Right renal cortex interstitium (tissue), 3 donors: Measurements from ENCODE around the gene DAB2IP. TPM values are rescaled to one million over a fixed set of nuclear protein-coding genes. Genes with fewer than 3 reads are reported as not detected.
"Not testable (repeated sequence)": the region's sequence is repeated elsewhere in the genome, so short reads cannot be mapped to it uniquely, and the experiment has no call there.

Source experiments
- DNase-seq, 3 donors: peaks; one replicate each; pipeline ENCODE4 v3.0.0-alpha.2; 2013; ENCODE audit warnings: low read depth in 3 of 3, low spot score in 2 of 3
- polyA plus RNA-seq, 3 donors: library from polyadenylated mRNA; unstranded; fragments of 120-200 nt; gene quantifications; one replicate each; pipeline ENCODE4 v1.2.1, GENCODE V29; 2013; ENCODE audit not compliant: insufficient read length in 3 of 3

Gene DAB2IP
- polyA plus RNA-seq, 3 donors = 41.5 to 46.6 (median 43.8) TPM

DNA sequence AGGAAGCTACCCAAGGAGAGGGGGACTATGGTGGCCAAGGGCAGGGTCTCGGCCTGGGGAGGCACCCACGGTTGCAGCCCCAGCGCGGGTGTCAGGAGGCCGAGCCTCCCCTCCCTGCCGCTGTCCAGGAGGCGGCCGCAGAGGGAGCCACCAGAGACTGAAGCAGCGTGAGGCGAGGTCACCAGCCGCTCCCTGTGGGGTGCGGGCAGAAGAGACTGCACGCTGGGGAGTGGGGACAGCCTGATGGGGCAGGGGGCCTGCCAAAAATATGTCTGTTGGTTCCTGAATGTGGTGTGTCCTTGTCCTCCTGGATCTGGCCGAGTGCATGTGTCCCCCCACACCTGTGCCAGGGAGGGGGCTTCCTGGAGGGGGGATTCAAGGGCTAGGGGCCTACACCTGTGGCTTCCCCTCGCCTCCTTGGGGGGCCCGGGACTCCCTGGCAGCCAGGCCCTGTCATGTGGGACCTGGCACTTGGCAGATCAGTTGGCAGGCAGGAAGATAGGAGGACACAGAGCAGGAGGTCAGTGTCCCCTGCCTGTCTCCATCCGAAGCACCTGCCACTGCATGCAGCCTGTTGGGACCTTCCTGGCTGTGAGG, 131.2 kb downstream of the DAB2IP start:
- DNase-seq = no peak

DNA sequence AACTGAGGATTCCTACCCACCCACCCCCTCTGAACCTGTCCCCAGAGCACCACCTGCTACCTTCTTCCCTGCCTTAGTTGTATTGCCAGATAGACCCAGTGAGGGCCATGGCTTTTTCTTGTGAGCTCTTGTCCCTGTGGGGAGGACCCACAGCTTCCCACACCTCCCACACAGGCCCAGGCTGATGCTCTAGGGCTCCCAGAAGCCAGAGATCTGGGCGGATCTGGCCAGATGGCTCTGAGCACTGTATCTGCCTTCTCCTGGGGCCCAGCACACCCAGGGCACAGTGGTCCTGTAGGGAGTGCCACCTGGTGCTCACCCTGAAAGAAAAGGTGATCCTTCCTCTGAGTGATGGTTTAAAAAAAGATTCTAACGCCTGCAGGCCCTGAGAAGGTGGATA, 131.7 kb downstream of the DAB2IP start:
- no peak for DNase-seq

DNA sequence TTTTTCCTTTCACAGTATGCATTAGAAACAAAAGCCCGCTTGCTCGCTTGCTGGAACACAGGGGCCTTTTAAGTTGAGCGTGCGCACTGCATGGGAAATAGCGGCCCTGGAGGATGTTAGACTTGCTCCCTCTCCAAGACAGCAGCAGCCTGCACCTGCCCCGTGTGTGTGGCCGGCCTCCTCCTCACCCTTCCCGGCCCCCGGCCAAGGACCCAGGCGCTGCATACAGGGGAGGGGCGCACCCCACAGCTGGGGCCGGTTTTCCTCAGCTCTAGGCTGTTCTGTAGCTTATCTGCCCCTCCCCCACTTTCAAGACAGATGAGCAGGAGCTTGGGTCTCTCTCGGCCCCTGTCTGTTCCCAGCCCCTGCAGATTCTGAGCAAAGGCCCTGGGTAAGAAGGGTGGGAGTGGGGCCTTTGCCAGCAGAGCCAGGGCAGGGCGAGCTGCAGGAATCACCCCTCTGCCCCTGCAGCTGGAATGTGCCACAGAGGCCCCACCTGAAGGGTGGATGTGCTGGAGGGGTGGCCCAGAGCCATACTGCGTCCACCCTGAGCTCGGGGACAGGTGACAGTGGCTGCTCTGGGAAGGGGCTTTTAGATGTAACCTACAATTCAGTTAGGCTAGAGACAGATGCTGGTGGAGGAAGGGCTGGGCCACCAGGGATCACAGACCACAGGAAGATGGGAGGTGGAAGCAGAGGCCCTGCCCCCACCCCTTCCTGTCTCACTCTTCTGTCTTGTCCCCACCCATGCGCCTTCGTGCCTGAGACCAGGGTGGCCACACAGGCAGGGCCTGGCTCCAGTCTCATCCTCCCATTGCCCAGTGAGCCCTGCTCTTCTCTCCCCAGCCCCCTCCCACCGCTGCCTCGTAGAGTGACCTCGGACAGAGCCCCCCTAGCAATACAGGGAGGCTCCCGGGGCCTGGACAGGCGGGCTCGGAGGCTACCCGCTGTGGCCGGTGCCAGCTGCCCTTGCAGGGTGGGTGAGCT, 132.4 kb downstream of the DAB2IP start:
- no peak for DNase-seq

DNA sequence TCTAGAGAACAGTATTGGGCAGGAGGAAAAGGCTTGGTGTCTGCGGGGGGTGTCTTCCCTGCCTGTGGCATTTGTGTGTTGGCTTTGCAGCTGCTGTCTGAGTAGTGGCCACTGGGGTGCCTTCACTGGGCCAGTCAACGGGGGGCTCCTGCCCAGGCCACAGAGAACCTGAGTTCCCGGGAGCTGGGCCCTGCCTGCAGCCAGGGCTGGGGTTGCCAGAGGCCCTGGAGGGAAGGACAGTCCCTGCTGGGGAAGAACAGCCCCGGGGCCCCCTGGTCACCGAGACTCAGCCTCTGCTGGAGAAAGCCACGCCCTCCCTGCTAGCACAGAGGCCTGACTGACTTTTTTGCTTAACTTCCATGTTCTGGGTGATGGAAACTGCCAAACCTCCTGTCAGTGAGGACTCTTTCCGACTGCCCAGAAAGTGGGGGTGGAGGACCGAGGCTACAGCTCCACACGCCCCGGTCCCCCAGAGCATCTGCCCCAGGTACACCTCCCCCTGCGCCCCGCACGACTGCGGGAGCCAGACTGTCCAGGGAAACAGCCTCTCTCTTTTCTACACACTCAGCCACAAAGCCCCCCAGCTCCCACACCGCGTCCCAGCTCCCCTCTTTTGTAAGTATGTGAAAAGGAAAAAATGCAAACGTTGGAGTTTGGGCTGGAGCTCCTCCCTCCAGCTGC, 133.4 kb downstream of the DAB2IP start:
- DNase-seq = no peak

DNA sequence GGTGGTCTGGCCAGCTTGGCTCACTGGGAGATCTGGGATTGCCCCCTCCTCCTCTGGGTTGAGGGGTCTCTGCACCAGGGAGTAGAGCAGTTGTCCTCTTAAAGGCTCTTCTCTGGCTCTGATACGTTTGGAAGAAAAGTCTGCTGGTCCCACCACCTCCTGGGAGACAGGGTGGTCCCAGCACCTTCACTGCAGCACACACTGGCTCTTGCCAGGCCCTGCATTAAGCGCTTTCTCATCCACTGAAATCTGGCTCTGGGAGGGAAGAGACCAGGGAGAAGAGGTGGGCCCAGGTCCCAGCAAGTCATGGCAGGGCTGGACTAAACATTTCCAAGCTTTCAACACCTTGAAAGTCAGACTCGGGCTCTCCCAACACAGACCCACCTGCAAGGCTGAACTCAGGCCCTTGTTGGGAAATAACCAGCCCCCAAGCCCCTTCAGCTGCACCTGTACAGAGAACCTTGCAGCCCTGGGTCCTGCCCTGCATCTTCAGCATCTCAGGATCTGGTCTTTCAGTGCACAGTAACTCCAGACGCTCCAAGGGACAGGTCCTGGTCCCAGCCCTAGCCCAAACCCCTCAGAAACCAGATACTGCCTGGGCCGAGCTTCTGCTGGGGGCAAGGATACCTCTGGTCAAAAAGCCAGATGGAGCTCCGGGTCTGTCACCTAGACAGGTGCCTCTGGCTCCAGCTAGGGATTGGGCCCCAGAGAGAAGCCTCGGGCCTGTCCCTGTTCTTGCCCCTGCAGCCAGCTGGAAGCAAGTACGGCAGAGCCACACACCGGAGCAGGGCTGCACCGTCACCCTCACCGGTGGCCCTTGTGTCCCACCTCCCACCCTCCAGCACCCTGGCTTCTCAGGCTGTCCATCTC, 134.5 kb downstream of the DAB2IP start:
- no peak for DNase-seq

DNA sequence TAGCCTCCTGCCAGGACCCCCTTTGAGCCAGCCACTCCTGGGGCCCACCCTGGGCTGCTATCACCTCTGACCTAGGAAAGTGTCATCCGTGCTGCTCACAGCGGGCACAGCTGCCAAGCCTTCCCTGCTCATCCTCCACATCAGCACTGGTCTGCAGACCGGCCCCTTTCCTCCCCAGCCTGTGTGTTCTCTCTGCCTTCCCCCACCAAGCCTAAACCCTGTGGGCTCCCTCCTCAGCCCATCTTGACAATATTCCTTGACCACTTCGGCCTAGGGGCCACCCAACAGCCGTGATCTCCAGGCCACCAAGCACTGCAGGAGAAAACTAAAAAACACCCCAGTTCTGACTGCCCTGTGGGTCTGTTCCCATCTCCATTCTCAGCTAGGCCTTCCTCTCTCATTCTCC, 135.1 kb downstream of the DAB2IP start:
- DNase-seq = no peak

DNA sequence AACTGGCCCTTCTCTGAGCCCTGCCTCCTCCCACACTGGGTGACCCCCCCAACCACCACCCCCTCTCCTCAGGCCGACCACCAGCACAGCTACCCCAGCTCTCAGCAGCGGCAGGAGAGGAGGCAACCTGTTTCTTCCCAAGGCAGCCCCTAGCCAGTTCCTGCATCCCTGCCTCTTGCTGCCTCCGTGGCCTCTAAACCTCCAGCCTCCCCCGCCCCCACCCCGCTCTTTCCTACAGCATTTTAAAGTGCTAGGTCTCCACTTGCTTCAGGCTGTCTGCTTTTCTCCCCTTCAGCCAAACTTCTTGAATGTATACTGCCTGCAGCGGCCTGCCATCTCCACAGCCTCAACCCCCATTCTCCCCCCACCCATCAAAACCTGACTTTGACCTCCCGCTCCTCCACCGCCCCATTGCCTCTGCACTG, 135.6 kb downstream of the DAB2IP start:
- no peak for DNase-seq

DNA sequence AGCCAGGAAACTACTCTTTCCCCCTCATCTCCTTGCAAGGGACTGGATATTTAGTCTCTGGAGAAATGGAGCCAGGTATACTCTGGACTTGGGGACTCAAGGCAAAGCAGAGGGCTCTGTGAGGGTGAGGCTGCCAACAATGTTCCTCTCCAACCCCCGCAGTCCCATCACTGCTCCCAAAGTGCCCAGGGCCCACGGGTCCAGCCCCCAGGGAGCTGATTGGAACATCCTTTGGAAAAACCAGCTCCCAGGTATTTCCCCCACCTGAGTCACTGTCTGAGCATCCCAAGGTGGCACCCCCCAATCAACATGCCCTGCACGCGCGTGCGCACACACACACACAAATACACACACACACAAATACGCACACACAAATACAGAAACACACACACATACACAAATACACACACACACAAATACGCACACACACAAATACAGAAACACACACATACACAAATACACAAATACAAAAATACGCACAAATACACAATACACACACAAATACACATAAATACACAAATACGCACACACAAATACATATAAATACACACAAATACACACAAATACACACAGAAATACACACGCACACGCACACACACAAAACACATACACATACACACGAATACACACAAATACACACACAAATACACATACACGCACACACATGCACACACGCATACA, 137.4 kb downstream of the DAB2IP start:
- no peak for DNase-seq

DNA sequence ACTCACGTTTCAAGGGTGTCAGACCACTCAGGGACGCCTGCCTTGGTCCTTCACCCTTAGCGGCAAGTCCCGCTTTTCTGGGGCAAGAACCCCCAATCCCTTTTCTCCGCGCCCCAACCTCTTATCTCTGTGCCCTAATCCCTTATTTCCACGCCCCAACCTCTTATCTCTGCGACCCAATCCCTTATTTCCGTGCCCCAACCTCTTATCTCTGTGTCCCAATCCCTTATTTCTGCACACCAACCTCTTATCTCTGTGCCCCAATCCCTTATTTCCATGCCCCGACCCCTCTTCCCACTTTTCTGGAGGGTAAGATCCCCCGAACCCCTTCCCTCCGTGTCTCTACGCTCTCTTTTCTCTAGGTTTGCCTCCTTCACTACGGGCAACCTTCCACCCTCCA, 139.4 kb downstream of the DAB2IP start:
- DNase-seq = no peak

DNA sequence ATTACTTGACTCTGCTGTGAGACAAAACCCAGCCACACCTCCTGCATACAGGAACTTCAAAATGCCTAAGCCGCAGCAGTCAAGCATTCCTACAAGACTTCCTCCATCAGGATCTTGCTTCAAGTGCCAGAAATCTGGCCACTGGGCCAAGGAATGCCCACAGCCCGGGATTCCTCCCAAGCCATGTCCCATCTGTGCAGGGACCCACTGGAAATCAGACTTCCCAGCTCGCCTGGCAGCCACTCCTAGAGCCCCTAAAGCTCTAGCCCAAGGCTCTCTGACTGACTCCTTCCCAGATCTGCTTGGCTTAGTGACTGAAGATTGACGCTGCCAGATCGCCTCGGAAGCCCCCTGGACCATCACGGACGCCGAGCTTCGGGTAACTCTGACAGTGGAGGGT, 141.0 kb downstream of the DAB2IP start:
- DNase-seq = not testable (repeated sequence)

DNA sequence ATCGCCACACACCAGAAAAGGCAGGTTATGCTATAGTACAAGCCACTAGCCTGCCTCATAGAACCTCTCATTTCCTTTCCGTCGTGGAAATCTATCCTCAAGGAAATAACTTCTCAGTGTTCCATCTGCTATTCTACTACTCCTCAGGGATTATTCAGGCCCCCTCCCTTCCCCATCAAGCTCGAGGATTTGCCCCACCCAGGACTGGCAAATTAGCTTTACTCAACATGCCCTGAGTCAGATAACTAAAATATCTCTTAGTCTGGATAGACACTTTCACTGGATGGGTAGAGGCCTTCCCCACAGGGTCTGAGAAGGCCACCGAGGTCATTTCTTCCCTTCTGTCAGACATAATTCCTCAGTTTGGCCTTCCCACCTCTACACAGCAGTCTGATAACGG, 142.9 kb downstream of the DAB2IP start:
- DNase-seq = not testable (repeated sequence)

DNA sequence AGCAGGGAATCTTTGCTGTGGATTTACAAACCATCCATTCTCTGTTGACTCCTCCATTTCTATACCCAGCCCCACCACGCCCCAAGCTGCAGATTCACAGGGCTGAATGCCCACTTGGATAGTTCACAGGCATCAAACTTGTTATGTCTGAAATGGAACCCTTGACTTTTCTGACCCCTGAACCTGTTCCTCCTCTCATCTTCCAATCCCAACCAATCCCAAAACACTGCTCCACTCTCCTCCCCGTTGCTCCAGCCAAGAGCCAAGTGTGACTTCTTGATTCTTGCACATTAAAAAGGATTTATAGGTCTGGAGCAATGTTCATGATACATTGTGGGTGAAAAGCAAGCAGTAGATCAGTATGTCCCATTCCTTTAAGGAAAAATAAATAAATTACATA, 145.6 kb downstream of the DAB2IP start:
- peak in 2 of 3 donors; percentile 43 to 46 for DNase-seq

DNA sequence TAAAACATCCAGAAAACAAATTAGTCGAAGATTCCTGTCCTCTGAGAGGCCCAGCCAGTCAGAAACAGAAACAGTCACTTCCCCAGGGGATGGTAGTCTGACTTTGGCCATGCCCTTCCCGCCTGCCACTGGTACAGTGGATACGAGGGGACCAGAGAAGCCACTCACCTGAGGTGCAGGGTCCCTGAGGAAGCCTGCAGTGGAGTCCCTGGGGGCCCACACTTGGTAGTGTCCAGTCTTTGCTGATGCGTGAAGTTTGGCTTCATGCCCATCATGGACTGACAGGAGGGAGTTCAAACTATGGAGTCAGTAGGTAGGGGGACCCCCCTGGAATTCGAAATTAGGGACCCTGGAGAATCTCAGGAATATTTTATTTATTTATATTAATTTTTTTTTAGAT, 147.5 kb downstream of the DAB2IP start:
- DNase-seq = no peak

DNA sequence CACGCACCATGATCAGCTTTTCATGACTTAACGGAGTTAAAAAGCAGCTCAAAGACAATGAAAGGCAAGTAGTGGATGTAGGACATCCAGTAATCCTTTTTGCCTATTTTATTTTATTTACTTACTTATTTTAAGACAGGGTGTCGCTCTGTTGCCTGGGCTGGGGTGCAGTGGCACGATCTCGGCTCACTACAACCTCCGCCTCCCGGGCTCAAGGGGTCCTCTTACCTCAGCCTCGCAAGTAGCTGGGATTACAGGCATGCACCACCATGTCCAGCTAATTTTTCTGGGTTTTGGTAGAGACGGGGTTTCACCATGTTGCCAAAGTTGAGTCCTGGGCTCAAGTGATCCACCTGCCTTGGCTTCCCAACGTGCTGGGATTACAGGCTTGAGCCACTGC, 148.9 kb downstream of the DAB2IP start:
- no peak for DNase-seq

DNA sequence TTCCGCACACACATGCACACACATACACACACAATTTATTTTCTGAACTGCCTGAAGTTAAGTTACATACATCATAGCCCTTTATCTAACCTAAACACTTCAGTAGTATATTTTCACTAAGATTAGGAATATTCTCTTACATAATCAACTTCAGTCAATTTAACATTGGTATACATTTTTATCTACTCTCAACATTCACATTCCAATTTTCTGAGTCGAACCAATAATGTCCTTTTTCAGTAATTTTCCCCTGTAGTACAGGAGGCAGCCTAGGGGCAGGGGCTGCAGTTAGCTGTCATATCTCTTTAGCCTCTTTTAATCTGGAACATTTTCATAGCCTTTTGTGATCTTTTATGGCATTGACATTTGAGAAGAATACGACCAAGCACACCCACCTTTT, 150.1 kb downstream of the DAB2IP start:
- DNase-seq = no peak

DNA sequence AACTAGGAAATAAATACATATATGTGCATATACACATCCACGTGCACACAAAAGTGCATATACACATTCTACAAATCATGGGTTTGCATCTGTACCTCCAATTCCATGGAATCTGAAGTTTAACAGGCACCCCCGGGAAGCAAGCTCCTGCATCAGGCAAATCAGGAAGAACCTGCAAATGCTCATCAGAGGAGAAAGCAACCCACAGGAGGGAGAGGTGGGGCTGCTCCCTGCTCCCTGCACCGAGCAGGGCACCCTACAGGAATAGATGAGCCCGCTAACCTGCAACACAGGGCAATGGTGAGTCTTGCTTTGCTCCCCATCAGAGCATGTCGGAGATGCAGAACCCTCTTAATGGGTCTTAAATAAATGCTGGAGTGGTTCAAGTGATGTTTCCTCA, 151.3 kb downstream of the DAB2IP start:
- no peak for DNase-seq

DNA sequence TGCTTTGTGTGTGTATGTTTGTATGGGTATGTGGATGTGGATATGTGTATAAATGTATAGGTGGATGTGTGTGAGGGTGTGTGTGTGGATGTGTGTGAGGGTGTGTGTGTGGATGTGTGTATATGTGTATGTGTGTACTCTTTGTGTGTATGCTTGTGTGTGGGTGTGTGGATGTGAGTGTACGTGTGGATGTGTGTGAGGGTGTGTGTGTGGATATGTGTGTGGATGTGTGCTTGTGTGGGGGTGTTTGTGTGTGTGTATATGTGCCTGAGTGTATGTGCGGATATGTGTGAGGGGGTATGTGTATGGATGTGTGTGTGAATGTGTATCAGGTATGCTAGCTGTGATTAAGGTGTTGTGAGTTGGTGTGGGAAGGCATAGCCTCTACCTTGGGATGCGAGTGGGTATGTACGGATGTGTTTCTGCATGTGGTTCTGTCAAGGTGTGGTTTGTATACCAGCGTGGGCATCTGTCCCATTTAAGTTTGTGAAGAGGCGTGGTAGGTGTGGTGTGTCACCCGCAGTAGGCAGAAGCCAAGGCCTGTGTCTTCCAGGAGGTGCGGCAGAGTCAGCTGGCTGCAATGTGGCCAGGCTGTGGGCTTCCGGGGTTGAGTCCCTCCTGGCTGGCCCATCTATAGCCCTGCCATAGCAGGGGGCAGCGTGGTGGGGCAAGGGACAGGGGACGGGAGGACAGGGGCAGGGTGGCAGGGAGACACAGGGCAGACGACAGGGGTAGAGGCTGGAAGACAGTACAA, 155.8 kb downstream of the DAB2IP start:
- DNase-seq = no peak

DNA sequence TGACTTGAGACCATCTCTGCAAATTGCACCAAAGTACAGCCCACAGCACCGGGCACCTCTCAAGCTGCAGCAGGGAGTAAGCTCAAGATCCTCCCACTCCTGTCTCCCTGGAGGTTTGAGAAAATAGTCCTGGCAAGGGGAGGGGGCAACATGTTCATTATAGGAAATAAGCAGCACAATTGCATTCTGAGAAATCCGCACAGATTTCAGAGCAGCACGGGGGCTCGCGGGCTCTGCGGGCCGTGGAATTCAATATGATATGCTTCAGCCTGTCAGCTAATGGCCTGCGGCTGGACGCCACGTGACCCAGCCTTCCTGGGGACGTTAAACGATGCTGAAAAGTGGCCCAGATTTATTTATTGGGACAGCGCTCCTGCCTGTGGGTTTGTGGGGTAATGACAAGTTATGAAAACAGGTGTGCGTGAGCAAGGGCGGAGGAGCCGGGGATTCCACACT, 156.4 kb downstream of the DAB2IP start:
- peak in 1 of 3 donors; percentile 32 for DNase-seq

DNA sequence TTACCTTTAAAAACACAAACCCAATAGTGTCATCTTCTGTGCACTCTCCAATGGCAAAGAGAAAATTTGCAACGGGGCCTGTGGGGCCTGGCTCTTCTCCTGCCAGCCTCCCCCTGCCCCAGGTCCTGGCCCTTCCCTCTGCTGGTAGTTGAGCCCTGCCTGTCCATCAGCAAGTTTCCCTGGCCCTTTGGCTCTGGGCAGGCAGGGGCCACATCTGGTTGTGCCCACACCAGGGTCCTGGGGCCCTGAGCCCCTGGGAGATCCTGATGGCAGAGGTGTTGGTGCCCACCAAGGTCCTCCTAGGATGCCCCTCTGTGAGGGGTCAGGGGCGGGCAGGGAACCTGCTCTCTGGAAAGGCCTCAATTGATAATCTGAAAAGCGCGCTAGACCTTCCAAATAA, 157.3 kb downstream of the DAB2IP start:
- DNase-seq = no peak
